GM19397 (cell line): ENCODE measurements around the gene VN1R5.
"Not testable (repeated sequence)": the region's sequence is repeated elsewhere in the genome, so short reads cannot be mapped to it uniquely, and the experiment has no call there.

Source experiments
- ATAC-seq: cut with Tn5 transposase; IDR thresholded peaks from one replicate; pipeline ENCODE4 v1.9.1; 2021; ENCODE audit warnings: mild to moderate bottlenecking, moderate library complexity; ENCODE audit not compliant: unreplicated experiment

Gene VN1R5

DNA sequence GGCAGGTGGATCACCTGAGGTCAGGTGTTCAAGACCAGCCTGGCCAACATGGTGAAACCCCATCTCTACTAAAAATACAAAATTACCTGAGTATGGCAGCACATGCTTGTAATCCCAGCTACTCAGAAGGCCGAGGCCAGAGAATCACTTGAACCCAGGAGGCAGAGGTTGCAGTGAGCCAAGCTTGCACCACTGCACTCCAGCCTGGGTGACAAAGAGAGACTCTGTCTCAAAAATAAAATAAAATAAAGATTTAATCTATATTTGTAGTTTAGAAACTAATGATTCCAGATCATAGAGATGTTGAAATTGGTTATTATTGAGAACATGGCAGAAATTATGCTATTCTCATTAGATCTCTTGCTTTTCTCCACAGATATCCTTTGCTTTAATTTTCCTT is at the start of gene VN1R5:
VN1R5 (plus strand) TSS at position 301 of the 400 bp plus-strand sequence.
- ATAC-seq: not testable (repeated sequence)

DNA sequence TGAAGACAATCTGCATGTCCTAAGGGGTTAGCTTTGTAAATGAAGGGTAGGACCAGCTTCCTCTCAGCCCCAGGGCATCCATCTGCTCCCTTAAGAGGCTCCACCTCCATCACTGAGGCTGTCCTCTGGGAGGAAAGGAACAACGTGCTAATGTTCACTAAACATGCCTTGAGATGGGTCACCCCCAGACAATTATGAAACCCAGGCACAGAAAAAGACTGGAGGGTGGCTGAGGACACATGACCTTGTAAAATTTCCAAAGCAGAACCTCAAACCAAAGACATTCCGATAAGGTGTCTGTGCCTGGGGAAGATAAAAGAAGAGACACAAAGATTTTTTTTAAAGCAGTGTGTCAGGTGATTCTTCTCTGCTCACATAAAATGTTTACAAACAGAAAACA is 46.5 kb upstream of the VN1R5 start:
- ATAC-seq: no peak

DNA sequence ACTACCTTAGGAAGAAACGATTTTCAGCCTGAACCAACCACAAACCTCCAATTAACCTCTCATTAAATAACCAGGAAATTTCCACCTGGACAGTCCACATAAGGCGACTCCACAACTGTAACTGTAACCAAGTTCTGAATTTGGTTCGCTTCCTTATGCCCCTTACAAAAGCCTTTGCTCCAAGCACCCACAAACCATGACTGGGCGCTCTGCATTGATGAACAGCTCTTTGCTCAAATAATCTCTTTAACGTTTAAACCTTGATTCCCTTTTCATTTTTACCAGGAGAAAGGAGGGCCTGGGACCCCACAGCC is 45.9 kb upstream of the VN1R5 start:
- peak; percentile 2 for ATAC-seq

DNA sequence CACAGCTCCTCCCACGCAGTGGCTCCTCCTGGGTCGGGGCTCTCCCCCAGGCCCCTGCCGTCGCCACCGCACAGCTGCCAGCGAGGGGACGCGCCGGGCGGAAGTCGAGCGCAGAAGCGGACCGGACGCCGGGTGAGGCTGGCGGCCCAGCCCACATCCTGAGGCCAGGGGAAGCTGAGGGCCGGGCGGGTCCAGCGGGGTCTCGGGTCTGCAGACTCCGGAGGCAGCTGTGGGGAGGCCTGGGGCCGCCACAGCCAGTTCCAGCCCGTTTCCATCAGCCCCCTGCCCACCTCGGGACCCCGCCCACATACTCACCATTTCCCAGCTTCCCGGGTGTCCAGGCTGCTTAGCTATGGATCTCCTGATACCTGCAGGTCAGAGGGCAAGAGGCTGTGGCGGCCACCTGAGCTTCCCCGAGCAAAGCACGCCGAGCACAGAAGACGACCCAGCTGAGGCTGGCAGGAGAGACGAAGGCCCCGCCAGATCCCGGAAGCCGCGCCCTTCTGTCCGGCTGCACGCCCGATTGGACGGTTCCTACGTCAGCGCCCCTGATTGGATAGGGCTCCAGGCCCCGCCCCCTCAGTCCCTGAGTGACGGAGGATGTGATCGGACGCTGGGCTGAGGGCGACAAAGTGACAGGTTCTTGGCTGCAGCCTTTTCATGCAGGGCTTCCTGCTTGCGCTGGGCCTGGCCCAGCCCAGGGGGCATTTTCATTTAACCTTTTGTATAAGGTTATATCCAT is 45.3 kb upstream of the VN1R5 start:
- peak; percentile 90 for ATAC-seq

DNA sequence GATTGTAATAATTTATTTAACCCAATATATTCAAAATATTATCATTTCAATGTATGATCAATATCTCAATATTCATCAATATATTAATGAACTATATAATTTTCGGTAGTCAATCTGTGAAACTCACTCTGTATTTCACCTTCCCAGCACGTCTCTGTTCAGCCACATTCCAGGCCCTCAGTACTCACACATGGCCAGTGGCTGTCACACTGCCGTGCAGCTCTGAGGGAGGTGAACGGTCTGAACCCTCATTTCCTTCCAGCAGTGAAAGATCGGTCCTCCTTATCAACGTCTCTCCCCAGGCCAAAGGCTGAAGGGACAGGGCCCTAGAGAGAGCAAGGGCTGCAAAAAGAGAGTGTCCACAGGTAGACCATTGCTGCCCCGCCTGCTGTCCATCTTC is 44.5 kb upstream of the VN1R5 start:
- ATAC-seq: no peak

DNA sequence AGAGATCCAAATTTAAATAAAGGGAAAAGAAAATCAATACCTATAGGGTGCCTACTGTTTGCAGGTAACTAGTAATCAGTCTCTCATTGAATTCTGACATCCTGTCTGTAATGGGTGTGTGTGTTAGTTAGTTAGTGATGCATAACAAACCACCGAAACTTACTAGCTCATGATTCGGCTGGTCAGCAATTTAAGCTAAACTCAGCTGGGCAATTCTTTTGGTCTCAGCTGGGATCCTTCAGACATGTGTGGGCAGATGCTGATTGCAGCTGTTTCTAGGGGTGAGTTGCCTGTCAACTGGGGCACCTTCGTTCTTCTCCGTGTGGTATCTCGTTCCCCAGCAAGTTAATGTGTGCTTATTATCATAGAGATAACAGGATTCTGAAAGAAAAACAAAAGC is 43.9 kb upstream of the VN1R5 start:
- peak; percentile 61 for ATAC-seq

DNA sequence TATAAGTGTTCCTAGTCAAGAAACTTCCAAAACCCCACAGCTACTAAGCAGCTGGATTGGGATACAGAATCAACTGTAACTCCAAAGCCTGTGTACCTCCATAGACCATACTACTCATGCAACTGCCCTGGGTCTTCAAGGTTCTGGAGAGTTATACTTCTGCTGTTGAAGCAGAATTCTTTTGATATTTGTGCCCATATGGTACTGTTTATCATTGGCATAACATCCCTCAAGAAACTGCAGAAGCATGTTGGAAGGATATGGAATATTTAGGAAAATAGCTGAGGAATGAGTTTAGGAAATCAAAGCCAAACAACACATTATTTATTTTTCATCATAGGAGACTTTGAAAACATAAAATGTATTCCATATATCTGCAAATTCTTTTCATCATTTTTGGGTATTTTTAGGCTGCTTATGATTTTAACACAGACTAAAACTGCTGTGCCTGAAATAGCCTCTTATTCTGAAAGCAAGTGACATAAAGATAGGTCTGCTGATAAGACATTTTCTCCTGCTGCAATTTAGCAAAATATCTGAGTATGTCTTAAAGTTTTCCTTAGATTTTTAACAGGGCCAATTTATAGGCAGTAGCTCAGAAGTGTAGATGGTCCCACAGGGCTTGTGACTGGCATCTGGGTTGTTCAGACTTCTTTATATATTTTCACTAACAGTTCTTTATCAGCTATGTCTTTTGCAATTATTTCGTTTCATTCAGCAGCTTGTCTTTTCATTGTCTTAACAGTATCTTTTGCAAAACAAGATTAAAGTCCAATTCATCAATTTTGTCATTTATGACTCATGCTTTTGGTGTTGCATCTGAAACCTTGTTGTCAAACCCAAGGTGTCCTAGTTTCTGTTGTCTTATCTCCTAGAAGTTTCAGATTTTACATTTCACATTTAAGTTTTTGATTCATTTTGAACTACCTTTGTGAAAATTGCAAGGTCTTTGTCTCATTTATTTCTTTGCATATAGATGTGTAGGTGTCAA is 43.0 kb upstream of the VN1R5 start:
- ATAC-seq: no peak

DNA sequence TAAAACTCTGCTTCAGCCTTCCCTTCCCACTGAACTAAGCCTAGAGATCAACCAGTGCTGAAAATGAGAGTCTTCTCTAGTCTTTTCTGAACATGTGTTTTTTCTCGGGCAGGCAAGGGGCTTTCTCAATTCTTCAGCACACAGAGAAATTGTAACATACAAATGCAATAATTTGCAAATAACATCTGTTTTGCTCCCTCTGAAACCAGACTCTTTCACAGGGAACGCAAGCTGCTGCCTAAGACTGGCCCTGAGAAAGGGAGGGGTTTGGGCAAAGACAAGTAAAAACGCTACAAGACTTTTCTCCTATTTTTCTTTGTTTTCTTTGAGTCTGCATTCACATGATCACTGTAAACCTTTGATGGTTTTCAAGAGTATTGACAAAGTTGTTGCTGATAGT is 39.6 kb upstream of the VN1R5 start:
- ATAC-seq: no peak

DNA sequence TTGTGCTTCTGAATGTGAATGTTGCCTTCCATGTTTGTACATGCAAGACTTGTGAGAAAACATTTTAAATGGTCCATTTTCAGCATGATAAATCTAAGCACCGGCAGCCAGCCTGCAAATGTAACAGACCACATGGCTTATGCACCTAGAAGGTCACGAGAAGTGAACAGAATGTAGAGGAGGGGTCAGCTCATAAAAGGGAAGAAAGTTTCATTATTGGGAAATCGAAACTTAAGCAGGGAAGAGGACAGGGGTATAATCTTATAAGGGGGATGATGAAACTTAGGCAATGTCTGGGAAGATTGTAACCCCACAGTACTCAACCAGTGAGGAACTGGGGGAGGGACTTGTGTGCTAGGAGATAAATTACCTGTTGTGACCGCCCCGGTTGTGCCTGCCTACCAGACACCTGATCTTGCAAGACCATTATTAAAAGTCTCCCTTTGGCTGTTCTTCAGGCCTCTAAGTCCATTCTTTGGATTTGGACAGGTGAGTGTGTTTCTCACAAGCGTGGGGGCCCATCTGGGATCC is 37.7 kb upstream of the VN1R5 start:
- no peak for ATAC-seq

DNA sequence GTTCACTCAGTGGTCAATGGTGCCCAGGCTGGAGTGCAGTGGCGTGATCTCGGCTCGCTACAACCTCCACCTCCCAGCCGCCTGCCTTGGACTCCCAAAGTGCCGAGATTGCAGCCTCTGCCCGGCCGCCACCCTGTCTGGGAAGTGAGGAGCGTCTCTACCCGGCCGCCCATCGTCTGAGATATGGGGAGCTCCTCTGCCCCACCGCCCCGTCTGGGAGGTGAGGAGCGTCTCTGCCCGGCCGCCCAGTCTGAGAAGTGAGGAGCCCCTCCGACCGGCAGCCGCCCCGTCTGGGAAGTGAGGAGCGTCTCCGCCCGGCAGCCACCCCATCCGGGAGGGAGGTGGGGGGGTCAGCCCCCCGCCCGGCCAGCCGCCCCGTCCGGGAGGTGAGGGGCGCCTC is 35.6 kb upstream of the VN1R5 start:
- not testable (repeated sequence) for ATAC-seq

DNA sequence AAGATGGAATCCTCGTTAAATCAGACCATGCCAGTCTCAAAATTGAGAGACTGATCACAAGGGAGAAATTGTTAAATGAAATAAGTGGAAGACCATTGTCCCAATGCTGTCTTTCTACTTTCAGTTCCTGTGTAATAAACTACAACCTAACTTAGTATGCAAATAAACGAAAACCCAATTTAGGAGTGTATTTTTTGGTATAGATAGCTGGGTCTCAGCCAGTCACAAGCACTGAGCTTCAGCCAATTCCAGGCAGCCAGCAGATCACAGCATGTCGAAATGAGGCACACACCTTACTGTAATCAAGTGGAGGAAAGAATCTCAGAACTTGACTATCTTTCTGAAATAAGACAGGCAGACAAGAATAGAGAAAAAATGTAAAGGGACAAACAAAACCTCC is 33.0 kb upstream of the VN1R5 start:
- ATAC-seq: no peak

DNA sequence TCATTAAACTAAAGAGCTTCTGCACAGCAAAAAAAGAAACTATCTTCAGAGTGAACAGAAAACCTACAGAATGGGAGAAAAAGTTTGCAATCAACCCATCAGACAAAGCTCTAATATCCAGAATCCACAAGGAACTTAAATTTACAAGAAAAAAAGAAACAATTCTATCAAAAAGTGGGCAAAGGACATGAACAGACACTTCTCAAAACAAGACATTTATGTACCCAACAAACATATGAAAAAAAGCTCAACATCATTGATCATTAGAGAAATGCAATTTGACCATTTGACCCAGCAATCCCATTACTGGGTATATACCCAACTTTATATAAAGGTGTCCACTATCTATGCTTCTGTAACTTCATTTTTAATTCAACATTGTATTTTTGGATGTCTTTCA is 31.1 kb upstream of the VN1R5 start:
- ATAC-seq: no peak

DNA sequence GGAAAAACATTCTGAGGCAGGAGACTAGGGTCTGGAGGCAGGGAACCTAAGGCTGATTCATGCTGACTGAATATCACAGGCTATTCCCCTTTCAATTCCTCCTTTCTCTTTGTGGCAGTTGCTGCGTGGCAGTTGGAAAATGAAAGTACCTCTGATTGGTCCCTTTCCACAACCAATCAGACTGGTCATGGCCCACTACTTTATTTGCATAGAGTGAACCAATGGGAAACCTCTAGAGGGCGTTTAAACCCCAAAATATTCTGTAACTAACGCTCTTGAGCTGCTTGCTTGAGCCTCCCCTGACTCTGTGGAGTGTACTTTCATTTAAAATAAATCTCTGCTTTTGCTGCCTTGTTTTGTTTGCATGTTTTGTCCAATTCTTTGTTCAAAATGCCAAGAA is 27.7 kb upstream of the VN1R5 start:
- ATAC-seq: no peak

DNA sequence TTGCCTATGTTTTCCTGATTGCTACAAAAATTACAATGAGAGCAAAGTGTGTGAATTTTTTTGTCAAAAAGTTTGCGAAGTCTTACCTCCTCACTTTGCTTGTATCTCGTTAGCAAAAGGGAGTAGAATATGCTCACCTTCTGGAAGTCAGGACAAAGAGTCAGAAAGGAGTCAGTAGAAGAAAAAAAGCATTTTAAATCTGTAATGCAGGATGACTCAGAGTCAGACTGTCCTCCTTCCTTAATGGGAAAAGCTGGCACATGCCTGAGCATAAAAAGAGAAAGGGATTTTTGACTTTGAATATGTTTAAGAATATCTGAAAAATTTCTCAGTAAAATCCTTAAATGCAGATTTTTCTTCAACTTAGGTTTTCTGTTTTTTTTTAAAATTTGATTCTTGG is 14.2 kb upstream of the VN1R5 start:
- ATAC-seq: no peak

DNA sequence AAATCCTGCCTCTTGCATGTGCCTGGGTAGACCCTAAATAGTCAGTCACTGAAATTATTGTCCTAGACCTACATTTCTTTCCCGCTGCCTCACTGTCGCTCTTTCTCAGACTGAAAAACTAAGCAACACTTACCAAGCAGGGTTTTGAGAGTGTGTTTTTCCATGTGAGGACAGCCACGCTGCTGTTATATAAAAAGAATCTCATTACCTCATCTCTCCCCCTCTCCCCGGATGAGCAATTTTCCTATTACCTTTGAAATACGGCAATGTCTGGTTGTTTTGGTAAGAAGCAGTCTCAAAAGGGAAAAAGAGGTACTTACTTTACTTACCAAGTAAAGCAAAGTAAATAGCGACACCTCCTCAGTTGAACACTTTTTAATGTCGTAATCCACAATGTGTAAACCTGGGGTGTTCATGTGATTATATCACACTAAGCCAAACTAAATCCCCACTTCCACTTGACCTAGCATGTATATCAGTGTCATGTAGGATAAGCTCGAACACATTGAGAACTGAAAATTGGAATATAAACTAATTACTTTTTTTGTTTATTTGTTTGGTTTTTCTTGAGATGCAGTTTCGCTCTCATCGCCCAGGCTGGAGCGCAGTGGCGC is 12.2 kb upstream of the VN1R5 start:
- ATAC-seq: no peak

DNA sequence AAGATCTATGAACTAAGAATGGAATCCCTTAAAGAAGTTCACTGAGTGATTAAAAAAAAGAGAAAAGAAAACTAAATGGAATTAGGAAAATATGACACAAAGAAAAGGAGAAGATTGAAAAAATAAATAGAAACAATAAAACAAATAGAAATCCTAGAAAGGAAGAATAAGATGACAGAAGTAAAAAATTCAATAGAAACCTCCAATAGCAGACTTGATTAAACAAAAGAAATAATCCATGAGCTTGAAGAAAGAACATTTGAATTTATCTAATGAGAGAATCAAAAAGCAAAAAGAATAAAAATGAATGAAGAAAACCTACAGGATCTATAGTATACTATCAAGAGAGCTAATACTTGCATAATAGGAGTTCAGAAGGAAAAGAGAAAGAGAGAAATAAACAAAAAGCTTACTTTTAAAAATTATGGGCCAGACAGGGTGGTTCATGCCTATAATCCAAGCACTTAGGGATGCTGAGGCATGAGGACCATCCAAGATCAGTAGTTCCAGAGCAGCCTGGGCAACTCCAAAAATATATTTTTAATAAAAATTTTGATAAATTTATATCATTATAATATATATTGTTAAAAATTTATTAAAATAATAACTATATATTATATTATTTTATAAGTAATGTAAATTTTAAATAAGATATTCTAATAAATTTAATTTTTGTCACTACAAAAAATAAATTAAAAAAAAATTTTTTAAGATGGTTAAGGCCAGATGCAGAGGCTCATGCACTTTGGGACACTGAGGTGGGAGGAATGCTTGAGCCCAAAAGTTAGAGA is 9.4 kb upstream of the VN1R5 start:
- ATAC-seq: no peak

DNA sequence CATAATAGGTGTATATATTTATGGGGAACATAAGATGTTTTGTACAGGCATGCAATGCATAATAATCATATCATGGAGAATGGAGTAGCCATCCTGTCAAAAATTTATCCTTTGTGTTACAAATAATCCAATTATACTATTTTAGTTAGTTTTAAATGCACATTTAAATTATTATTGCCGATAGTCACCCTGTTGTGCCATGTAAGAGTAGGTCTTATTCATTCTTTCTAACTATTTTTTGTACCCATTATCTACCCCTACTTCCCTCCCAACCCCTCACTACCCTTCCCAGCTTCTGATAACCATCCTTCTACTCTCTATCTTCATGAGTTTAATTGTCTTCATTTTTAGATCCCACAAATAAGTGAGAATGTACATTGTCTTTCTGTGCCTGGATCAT is 8.3 kb upstream of the VN1R5 start:
- no peak for ATAC-seq

DNA sequence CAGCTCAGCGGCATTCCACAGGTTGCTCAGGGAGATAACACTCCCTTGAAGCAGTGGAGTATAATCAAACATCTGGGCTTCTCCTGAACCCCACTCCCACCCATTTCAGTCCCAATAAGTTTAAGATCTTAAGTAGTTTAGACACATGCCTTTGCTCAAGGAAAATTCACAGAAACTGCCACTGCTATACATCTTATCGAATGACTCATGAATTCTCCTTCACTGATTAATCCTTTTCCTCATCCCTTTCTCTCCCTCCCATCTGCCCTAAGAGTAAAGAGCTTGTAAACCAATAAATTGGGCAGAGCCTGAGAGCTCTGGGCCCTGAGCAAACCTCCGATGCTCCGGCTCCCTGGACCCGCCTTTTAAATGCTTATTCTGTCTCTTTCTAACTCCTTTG is 10.2 kb downstream of the VN1R5 start:
- no peak for ATAC-seq

DNA sequence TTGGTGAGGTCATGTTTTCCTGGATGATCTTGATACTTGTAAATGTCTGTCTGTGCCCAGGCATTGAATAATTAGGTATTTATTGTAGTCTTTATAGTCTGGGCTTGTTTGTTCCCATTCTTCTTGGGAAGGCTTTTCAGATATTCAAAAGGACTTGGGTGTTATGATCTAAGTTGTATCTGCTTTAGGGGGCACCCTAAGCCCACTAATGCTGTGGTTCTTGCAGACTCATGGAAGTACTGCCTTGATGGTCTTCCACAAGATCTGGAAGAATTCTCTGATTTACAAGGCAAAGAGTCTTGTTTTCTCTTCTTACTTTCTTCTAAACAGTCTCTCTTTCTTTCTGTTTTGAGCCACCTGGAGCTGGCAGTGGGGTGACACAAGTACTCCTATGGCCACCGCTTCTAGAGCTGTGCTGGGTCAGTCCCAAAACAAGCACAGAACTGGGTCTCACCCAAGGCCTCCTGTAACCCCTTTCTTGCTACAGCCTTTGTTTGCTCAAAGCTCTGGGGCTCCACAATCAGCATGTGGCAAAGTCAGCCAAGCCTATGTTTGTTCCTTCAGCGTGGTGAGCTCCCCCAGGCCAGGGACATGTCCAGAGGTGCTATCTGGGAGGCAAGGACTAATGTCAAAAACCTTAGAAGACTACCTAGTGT is 12.6 kb downstream of the VN1R5 start:
- no peak for ATAC-seq

DNA sequence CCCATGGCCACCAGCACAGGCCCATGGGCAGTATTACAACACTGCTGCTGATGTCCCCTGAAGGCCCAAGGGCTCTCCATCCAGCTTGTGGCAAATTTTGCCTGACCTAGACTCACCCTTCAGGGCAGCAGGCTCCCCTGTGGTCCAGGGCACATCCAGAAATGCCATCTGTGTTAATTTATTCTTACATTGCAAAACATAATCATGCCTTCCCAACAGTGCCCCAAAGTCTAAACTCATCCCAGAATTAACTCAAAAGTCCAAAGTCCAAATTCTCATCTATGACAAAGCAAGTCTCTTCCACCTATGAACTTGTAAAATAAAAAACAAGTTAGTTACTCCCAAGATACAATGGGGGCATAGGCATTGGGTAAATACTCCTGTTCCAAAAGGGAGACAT is 13.3 kb downstream of the VN1R5 start:
- no peak for ATAC-seq
